Nucleus accumbens (tissue), 56 donors: ENCODE measurements around the gene IQSEC3.
"Not testable (repeated sequence)": the region's sequence is repeated elsewhere in the genome, so short reads cannot be mapped to it uniquely, and the experiment has no call there.

Experiments
- DNase-seq, 56 donors: peaks; one replicate each; lab custom pipeline; 2025; lab: John Stamatoyannopoulos, UW

Gene IQSEC3

GRCh38 chr12:51962-52361 lies 14.6 kb upstream of the IQSEC3 start:
- not testable (repeated sequence) for DNase-seq

GRCh38 chr12:52902-53734 lies 13.4 kb upstream of the IQSEC3 start:
- DNase-seq = not testable (repeated sequence)

- DNase-seq = no peak
Measured at GRCh38 chr12:53735-54730, 12.5 kb upstream of the IQSEC3 start.

- no peak for DNase-seq
Measured at GRCh38 chr12:54750-55535, 11.6 kb upstream of the IQSEC3 start.

- no peak for DNase-seq
Measured at GRCh38 chr12:56683-57346, 9.8 kb upstream of the IQSEC3 start.

GRCh38 chr12:57539-57938 lies 9.0 kb upstream of the IQSEC3 start:
- no peak for DNase-seq

GRCh38 chr12:58832-59231 lies 7.7 kb upstream of the IQSEC3 start:
- no peak for DNase-seq

GRCh38 chr12:61845-62244 lies 4.7 kb upstream of the IQSEC3 start:
- not testable (repeated sequence) for DNase-seq

- DNase-seq = not testable (repeated sequence)
Measured at GRCh38 chr12:65491-66063, 990 bp upstream of the IQSEC3 start.

GRCh38 chr12:66782-67504 lies 376 bp downstream of the IQSEC3 start:
- DNase-seq = not testable (repeated sequence)

- DNase-seq = not testable (repeated sequence)
Measured at GRCh38 chr12:69677-70076, 3.1 kb downstream of the IQSEC3 start.

- not testable (repeated sequence) for DNase-seq
Measured at GRCh38 chr12:70541-70940, 4.0 kb downstream of the IQSEC3 start.

- not testable (repeated sequence) for DNase-seq
Measured at GRCh38 chr12:72018-72417, 5.5 kb downstream of the IQSEC3 start.

- DNase-seq = not testable (repeated sequence)
Measured at GRCh38 chr12:74420-75190, 8.0 kb downstream of the IQSEC3 start.

- not testable (repeated sequence) for DNase-seq
Measured at GRCh38 chr12:75541-75940, 9.0 kb downstream of the IQSEC3 start.

GRCh38 chr12:76102-76501 lies 9.5 kb downstream of the IQSEC3 start:
- not testable (repeated sequence) for DNase-seq

GRCh38 chr12:76551-76950 lies 10.0 kb downstream of the IQSEC3 start:
- not testable (repeated sequence) for DNase-seq
